ENCODE results near the gene TMA16. TPM values are rescaled to one million over a fixed set of nuclear protein-coding genes. Genes with fewer than 3 reads are reported as not detected.

Gene TMA16
- total RNA-seq, 6 donors from 2014 or later: 11.3 to 25.2 (median 17.7) TPM

DNA sequence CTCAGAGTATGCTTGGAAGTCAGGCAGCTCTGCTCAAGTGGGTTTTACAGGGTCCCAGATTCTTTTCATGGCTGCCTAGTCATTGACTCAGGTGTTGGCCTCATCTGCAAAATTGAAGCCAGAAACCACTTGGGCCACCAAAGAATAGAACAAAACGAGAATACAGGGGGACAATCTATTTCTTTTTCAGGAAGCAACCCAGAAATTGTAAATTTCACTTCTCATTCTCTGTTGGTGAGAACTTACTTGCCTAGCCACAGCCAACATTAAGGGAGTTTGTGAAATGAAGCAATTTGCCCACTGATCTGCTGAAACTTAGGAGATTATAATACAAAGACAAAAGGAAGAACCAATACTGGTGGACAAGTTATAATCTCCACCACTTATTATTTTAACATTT, 12.3 kb upstream of the TMA16 start:
- Histone ChIP-seq H3K9me3 (no peaks in the 10 kb centered on the region), H3K27ac (no peak overlapping the region), H3K27me3 (no peaks in the 10 kb centered on the region), H3K36me3 (no peaks in the 10 kb centered on the region), H3K4me3 (no peak overlapping the region), H3K4me1 (no peaks in the 10 kb centered on the region)
- DNase-seq (no peak), ATAC-seq (ENCODE audit: low FRiP score in 2 of 2) (peak in 1 of 2 donors; percentile 55)
- no peak for TF ChIP-seq EP300 (IDR thresholded peaks at IDR 0.05)
- TF ChIP-seq, protein P1, sequence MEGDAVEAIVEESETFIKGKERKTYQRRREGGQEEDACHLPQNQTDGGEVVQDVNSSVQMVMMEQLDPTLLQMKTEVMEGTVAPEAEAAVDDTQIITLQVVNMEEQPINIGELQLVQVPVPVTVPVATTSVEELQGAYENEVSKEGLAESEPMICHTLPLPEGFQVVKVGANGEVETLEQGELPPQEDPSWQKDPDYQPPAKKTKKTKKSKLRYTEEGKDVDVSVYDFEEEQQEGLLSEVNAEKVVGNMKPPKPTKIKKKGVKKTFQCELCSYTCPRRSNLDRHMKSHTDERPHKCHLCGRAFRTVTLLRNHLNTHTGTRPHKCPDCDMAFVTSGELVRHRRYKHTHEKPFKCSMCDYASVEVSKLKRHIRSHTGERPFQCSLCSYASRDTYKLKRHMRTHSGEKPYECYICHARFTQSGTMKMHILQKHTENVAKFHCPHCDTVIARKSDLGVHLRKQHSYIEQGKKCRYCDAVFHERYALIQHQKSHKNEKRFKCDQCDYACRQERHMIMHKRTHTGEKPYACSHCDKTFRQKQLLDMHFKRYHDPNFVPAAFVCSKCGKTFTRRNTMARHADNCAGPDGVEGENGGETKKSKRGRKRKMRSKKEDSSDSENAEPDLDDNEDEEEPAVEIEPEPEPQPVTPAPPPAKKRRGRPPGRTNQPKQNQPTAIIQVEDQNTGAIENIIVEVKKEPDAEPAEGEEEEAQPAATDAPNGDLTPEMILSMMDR (IDR thresholded peaks at IDR 0.05): no peak
- no peak for TF ChIP-seq POLR2A (IDR thresholded peaks at IDR 0.05)
- no peak for TF ChIP-seq POLR2AphosphoS5 (IDR thresholded peaks at IDR 0.05)
- 25 to 34% methylated on average over 1 of the region's 1 CpG for WGBS, 2 donors

DNA sequence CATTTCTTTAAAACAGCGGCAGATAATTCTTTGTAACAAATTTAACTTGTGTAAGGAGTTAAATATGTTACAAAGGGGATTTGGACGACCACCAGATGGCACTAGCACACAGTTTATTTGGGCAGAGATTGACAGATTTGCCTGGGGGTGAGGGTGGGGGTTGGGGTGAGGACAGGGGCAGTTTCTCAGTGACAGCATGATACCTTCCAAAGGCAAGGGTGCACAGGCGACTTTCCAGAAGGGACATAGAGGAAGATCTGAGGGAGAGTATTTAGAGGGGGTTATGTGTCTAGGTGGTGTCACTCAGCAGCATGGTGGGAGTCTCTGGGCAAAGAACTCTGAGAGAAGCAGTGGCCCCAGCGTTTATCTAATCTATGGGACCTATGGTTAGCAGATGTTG, 9.6 kb upstream of the TMA16 start:
- no peaks in the 10 kb centered on the region for H3K36me3 ChIP-seq
- H3K9me3 ChIP-seq: no peaks in the 10 kb centered on the region
- no peak for TF ChIP-seq POLR2A (IDR thresholded peaks at IDR 0.05)
- TF ChIP-seq, protein P1 (IDR thresholded peaks at IDR 0.05): peak in 5 of 6 experiments; percentile 28 to 53 (median 36)
- TF ChIP-seq POLR2AphosphoS5 (IDR thresholded peaks at IDR 0.05): no peak
- TF ChIP-seq EP300 (IDR thresholded peaks at IDR 0.05): no peak
- ATAC-seq (ENCODE audit: low FRiP score in 2 of 2) (peak in 1 of 2 donors; percentile 58), DNase-seq (no peak)
- no peak overlapping the region for H3K27ac ChIP-seq
- no peaks in the 10 kb centered on the region for H3K27me3 ChIP-seq
- no peaks in the 10 kb centered on the region for H3K4me1 ChIP-seq
- WGBS, 2 donors: 17 to 23% methylated on average over 4 of the region's 4 CpGs
- H3K4me3 ChIP-seq: no peak overlapping the region

DNA sequence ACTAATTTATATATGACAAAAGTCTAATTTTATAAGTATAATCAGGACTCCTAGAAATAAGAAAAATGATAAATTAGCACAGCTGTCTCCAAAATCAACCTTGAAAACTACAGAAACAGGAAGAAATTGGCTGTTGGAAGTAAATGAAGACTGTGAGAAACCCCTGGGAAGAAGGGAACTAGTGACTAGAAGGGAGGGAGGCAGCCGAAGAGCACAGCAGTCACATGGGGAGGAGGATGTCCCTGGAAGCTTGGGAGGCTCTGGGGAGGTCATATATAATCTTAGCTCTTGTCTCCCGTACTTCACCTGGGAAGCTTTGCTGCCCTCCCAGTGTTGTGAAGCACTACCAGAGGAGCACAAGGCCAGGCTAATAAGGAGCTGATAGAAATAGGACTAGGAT, 8.9 kb upstream of the TMA16 start:
- no peak overlapping the region for H3K4me3 ChIP-seq

DNA sequence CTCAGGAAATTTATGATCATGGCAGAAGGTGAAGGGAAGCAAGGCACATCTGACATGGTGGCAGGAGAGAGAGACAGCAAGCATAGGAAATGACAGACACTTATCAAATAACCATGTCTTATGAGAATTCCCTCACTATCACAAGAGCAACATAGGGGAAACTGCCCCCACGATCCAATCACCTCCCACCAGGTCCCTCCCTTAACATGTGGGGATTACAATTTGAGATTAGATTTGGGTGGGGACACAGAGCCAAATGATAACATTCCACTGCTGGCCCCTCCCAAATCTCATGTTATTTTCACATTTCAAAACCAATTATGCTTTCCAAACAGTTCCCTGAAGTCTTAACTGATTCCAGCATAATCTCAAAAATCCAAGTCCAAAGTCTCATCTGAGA, 8.2 kb upstream of the TMA16 start:
- H3K4me1 ChIP-seq: no peaks in the 10 kb centered on the region
- no peak for DNase-seq
- H3K27me3 ChIP-seq: no peaks in the 10 kb centered on the region
- no peak overlapping the region for H3K4me3 ChIP-seq
- no peak overlapping the region for H3K27ac ChIP-seq
- 46 to 71% methylated on average over 1 of the region's 1 CpG for WGBS, 2 donors
- TF ChIP-seq, protein P1 (IDR thresholded peaks at IDR 0.05): no peak
- TF ChIP-seq EP300 (IDR thresholded peaks at IDR 0.05) (no peak), POLR2A (IDR thresholded peaks at IDR 0.05) (no peak), POLR2AphosphoS5 (IDR thresholded peaks at IDR 0.05) (no peak)
- no peaks in the 10 kb centered on the region for H3K36me3 ChIP-seq
- H3K9me3 ChIP-seq: no peaks in the 10 kb centered on the region
- no peak for ATAC-seq (ENCODE audit: low FRiP score in 2 of 2)

More for the DNA sequence above, 8.9 kb upstream of the TMA16 start:
- TF ChIP-seq, protein P1 (IDR thresholded peaks at IDR 0.05): no peak
- TF ChIP-seq EP300 (IDR thresholded peaks at IDR 0.05) (no peak), POLR2AphosphoS5 (IDR thresholded peaks at IDR 0.05) (no peak), POLR2A (IDR thresholded peaks at IDR 0.05) (no peak)
- ATAC-seq (ENCODE audit: low FRiP score in 2 of 2) (peak in 1 of 2 donors; percentile 56), DNase-seq (no peak)
- no peak overlapping the region for H3K27ac ChIP-seq
- no peaks in the 10 kb centered on the region for H3K27me3 ChIP-seq
- WGBS, 2 donors: 47 to 67% methylated on average over 2 of the region's 2 CpGs
- no peaks in the 10 kb centered on the region for H3K9me3 ChIP-seq
- no peaks in the 10 kb centered on the region for H3K36me3 ChIP-seq
- no peaks in the 10 kb centered on the region for H3K4me1 ChIP-seq

DNA sequence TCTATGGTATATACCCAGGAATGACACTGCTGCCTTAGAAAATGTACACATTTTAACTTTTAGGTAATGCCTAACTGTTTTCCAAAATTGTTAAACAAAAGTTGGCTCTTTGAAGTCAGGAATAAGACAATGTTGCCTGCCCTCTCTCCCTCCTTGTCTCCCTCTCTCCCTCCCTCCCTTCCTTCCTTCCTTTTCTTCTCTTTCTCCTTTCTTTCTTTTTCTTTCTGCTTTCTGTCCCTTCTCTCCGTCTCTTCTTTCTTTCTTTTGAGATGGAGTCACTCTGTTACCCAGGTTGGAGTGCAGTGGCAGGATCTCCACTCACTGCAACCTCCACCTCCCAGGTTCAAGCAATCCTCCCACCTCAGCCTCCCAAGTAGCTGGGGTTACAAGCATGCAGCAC, 4.6 kb upstream of the TMA16 start:
- WGBS, 2 donors: 42 to 74% methylated on average over 1 of the region's 1 CpG
- Histone ChIP-seq H3K36me3 (no peaks in the 10 kb centered on the region), H3K27me3 (no peaks in the 10 kb centered on the region), H3K4me1 (peaks cover 3 to 7% (median 5%) of the 10 kb centered on the region in 4 donors), H3K27ac (no peak overlapping the region), H3K9me3 (no peaks in the 10 kb centered on the region), H3K4me3 (no peak overlapping the region)
- DNase-seq: no peak
- no peak for ATAC-seq (ENCODE audit: low FRiP score in 2 of 2)
- TF ChIP-seq, protein P1 (IDR thresholded peaks at IDR 0.05): no peak
- no peak for TF ChIP-seq EP300 (IDR thresholded peaks at IDR 0.05)
- TF ChIP-seq POLR2A (IDR thresholded peaks at IDR 0.05): no peak
- no peak for TF ChIP-seq POLR2AphosphoS5 (IDR thresholded peaks at IDR 0.05)

Data from upper lobe of left lung (tissue), 6 donors.